HepG2 (cell line): ENCODE measurements around the gene JAZF1. TPM values are rescaled to one million over a fixed set of nuclear protein-coding genes. Genes with fewer than 3 reads are reported as not detected.

Experiments
- ATAC-seq: fragments of 200-7000 bp; cut with Tn5 transposase; 3 replicates; pipeline ENCODE4 v1.9.1; 2020; ENCODE audit warnings: mild to moderate bottlenecking, moderate library complexity
- BruUV-seq: library from RNA; stranded (reverse); fragments of 400-500 nt; replicated peaks from 2 replicates; lab custom pipeline; 2021; lab: Mats Ljungman, UMichigan
- CTCF ChIA-PET: fragments of 300-600 bp; formaldehyde crosslinking; extraction: SDS; loops from one replicate; lab custom pipeline; 2021; ENCODE audit warnings: low total read pairs, inconsistent platforms, low intra/inter-chr PET ratio; lab: Yijun Ruan, JAX
- POLR2A ChIA-PET: fragments of 350-600 bp; sonication (Branson Sonifier 250); formaldehyde crosslinking; loops from one replicate; lab custom pipeline; 2020; ENCODE audit warnings: antibody characterized with exemption, inconsistent platforms; lab: Yijun Ruan, JAX
- DNase-seq: peaks from one replicate; pipeline ENCODE4 v3.0.0-alpha.2; 2015; ENCODE audit warnings: low spot score
- FAIRE-seq: peaks from 3 replicates; lab custom pipeline; 2011; peaks lifted over from hg19 to GRCh38; lab: Jason Lieb, UNC
- H2AFZ ChIP-seq: one replicate; pipeline ENCODE4 v1.6.1; 2011; ENCODE audit warnings: low read length, inconsistent platforms
- H3K27ac ChIP-seq: fragments of 300-600 bp; 3 replicates; pipeline ENCODE4 v1.8.0; 2011; ENCODE audit warnings: mixed run types, mild to moderate bottlenecking, mixed read lengths, low read length, inconsistent platforms; ENCODE audit not compliant: insufficient read depth; ENCODE audit errors: extremely low read length
- H3K27me3 ChIP-seq, 2 experiments: fragments of 200-600 bp in 1 of 2; 2 replicates in 1 of 2; 3 replicates in 1 of 2; pipeline versions ENCODE4 v1.6.0 to v1.8.0; 2011; ENCODE audit warnings: low read length in 2 of 2, mild to moderate bottlenecking in 2 of 2, moderate library complexity in 2 of 2, inconsistent platforms in 1 of 2; ENCODE audit not compliant: insufficient read depth in 2 of 2, control insufficient read depth in 1 of 2
- H3K36me3 ChIP-seq, 2 experiments: fragments of 200-600 bp in 1 of 2; replicated peaks in 1 of 2; 2 replicates in 1 of 2; 3 replicates in 1 of 2; pipeline versions ENCODE4 v1.5.1 to v1.8.0; 2011; ENCODE audit warnings: low read length in 2 of 2, inconsistent platforms in 1 of 2; ENCODE audit not compliant: insufficient read depth in 2 of 2, control insufficient read depth in 1 of 2
- H3K4me1 ChIP-seq: 2 replicates; pipeline ENCODE4 v1.5.1; 2012; ENCODE audit warnings: low read length, inconsistent platforms; ENCODE audit not compliant: insufficient read depth
- H3K4me2 ChIP-seq: 2 replicates; pipeline ENCODE4 v1.6.0; 2011; ENCODE audit warnings: low read depth, low read length, inconsistent platforms
- H3K4me3 ChIP-seq, 3 experiments: fragments of 200-600 bp in 1 of 3; sonication (generic), shearing (Covaris generic) in 1 of 3; replicated peaks in 1 of 3; 2 replicates each; pipeline ENCODE4 v1.5.1; 2011 to 2016; ENCODE audit warnings: low read length in 3 of 3, inconsistent platforms in 2 of 3, low read depth in 2 of 3, mild to moderate bottlenecking in 2 of 3, control low read depth in 1 of 3, mixed read lengths in 1 of 3; ENCODE audit not compliant: insufficient read depth in 1 of 3
- H3K79me2 ChIP-seq: one replicate; pipeline ENCODE4 v1.6.1; 2011; ENCODE audit warnings: low read length, inconsistent platforms; ENCODE audit not compliant: insufficient read depth
- H3K9ac ChIP-seq: 2 replicates; pipeline ENCODE4 v1.6.0; 2011; ENCODE audit warnings: mild to moderate bottlenecking, low read depth, low read length, inconsistent platforms; ENCODE audit not compliant: insufficient read depth
- H3K9me3 ChIP-seq: 2 replicates; pipeline ENCODE4 v1.5.1; 2012; ENCODE audit warnings: mild to moderate bottlenecking, low read length
- H4K20me1 ChIP-seq: 2 replicates; pipeline ENCODE4 v1.6.0; 2011; ENCODE audit warnings: inconsistent platforms, mild to moderate bottlenecking, low read length, moderate library complexity; ENCODE audit not compliant: insufficient read depth
- CCAR2 ChIP-seq: fragments of 200-400 bp; formaldehyde crosslinking; optimal IDR thresholded peaks from 2 replicates; pipeline ENCODE3; 2018; ENCODE audit warnings: low read depth, mild to moderate bottlenecking, low read length, moderate library complexity
- DNMT1 ChIP-seq: sonication (generic); formaldehyde crosslinking; IDR thresholded peaks from 2 replicates; pipeline ENCODE4 v1.5.1; 2020; ENCODE audit warnings: mild to moderate bottlenecking, missing genetic modification reagents
- FOXK1 ChIP-seq: sonication (generic); formaldehyde crosslinking; IDR thresholded peaks from 2 replicates; pipeline ENCODE4 v1.4.0; 2020; ENCODE audit warnings: low read depth, missing genetic modification reagents, borderline replicate concordance
- HNRNPL ChIP-seq: fragments of 200-400 bp; formaldehyde crosslinking; IDR thresholded peaks from 2 replicates; pipeline ENCODE4 v1.6.1; 2017; ENCODE audit warnings: mild to moderate bottlenecking, low read depth, low read length
- JUN ChIP-seq: sonication (generic); formaldehyde crosslinking; IDR thresholded peaks from 2 replicates; pipeline ENCODE4 v1.4.0; 2020; ENCODE audit warnings: mild to moderate bottlenecking, missing genetic modification reagents
- MXI1 ChIP-seq: IDR thresholded peaks from 3 replicates; pipeline ENCODE4 v1.6.1; 2012; ENCODE audit warnings: low read depth, low read length, inconsistent platforms, borderline replicate concordance
- NBN ChIP-seq: fragments of 450-650 bp; conservative IDR thresholded peaks from 2 replicates; pipeline ENCODE4 v1.6.1; 2017
- NCOR1 ChIP-seq: fragments of 200-600 bp; sonication (generic); IDR thresholded peaks from 2 replicates; pipeline ENCODE4 v1.7.0; 2017; ENCODE audit warnings: antibody characterized with exemption, low read length, borderline replicate concordance
- SALL1 ChIP-seq: sonication (generic); formaldehyde crosslinking; IDR thresholded peaks from 2 replicates; pipeline ENCODE4 v1.8.0; 2022; ENCODE audit warnings: mild to moderate bottlenecking, missing genetic modification reagents
- TAF1 ChIP-seq: sonication (generic); formaldehyde crosslinking; IDR thresholded peaks from 2 replicates; pipeline ENCODE4 v1.4.0; 2020; ENCODE audit warnings: missing genetic modification reagents
- YEATS4 ChIP-seq: sonication (generic); formaldehyde crosslinking; IDR thresholded peaks from 2 replicates; pipeline ENCODE4 v1.4.0; 2020; ENCODE audit warnings: missing genetic modification reagents, borderline replicate concordance
- ZBTB49 ChIP-seq: sonication (generic); formaldehyde crosslinking; IDR thresholded peaks from 2 replicates; pipeline ENCODE4 v1.4.0; 2020; ENCODE audit warnings: missing genetic modification reagents, borderline replicate concordance
- ZNF225 ChIP-seq: sonication (generic); formaldehyde crosslinking; IDR thresholded peaks from 2 replicates; pipeline ENCODE4 v1.4.0; 2020; ENCODE audit warnings: mild to moderate bottlenecking, missing genetic modification reagents
- ZNF607 ChIP-seq: sonication (generic); formaldehyde crosslinking; IDR thresholded peaks from 2 replicates; pipeline ENCODE4 v1.5.1; 2020; ENCODE audit warnings: missing genetic modification reagents, mild to moderate bottlenecking, borderline replicate concordance
- ZNF766 ChIP-seq: sonication (generic); formaldehyde crosslinking; IDR thresholded peaks from 2 replicates; pipeline ENCODE4 v1.5.0; 2020; ENCODE audit warnings: missing genetic modification reagents, borderline replicate concordance
- ZNF770 ChIP-seq: sonication (generic); formaldehyde crosslinking; IDR thresholded peaks from 2 replicates; pipeline ENCODE4 v1.5.0; 2020; ENCODE audit warnings: mild to moderate bottlenecking, missing genetic modification reagents
- WGBS: methylation state at CpG from one replicate; pipeline ENCODE4 v1.1.6; 2017; ENCODE audit warnings: low lambda C conversion rate; 5-methylcytosine and 5-hydroxymethylcytosine counted together
- in situ Hi-C: cut with HindIII; loops from 2 replicates; pipeline ENCODE4 v1.10.0; 2017; ENCODE audit warnings: low pct_unique_long_range_greater_than_20kb; ENCODE audit not compliant: extremely low pct_ligation_motif_present
- intact Hi-C: fragments of 100-400 bp; cut with micrococcal nuclease; formaldehyde crosslinking; loops from one replicate; pipeline ENCODE4 v1.10.0; 2022; ENCODE audit not compliant: unreplicated experiment
- polyA plus RNA-seq, 8 experiments: library from polyadenylated mRNA; depleted of rRNA in 3 of 8; stranded (reverse) in 7 of 8; unstranded in 1 of 8; fragments of >200 nt; fragmentation: Illumina TruSeq in 4 of 8; extraction: Trizol in 4 of 8; gene quantifications; 2 replicates each; pipeline versions ENCODE4 v1.2.1 to v1.2.3, GENCODE V29; 2011 to 2016; ENCODE audit warnings: low read depth in 4 of 8, missing spikeins in 1 of 8, mixed read lengths in 1 of 8; ENCODE audit not compliant: insufficient read depth in 1 of 8
- total RNA-seq, 5 experiments: library from RNA; depleted of rRNA; stranded (reverse); fragments of >200 nt; fragmentation: Illumina TruSeq; extraction: Trizol; gene quantifications; 2 replicates each; pipeline ENCODE4 v1.2.3, GENCODE V29; 2016; ENCODE audit warnings: low read depth in 1 of 5
- TF ChIP-seq, protein P1 (sequence below): IDR thresholded peaks from 2 replicates; pipeline ENCODE4 v1.4.0; 2020; ENCODE audit warnings: mild to moderate bottlenecking, missing genetic modification reagents

The JAZF1 gene
- total and polyA plus RNA-seq, 2 of the 13 experiments (the other 11 are each of a cell fraction or from before 2014, with no cell fraction given): not detected

DNA sequence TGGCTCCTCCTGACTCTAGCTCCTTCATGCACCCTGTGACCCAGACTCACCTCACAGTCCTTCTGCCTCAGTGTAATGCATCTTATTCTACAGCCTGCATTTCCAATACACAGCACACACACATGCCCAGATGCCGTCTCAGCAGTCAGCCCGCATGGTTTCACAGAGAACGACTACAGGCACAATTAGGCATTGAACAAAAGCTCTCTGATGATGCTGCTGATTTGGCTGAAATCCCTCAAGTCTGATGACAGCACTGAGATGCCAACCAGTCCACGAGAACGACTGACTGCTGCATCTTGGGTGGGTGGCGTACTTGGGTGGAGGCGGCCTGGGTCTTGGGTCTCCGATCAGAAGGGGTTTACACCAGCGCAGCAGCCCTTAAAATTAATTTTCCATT is 240.3 kb downstream of the JAZF1 start (continued):
- TF ChIP-seq SALL1 (CRISPR knock-in tag) (no peak), ZBTB49 (CRISPR knock-in tag) (no peak)

DNA sequence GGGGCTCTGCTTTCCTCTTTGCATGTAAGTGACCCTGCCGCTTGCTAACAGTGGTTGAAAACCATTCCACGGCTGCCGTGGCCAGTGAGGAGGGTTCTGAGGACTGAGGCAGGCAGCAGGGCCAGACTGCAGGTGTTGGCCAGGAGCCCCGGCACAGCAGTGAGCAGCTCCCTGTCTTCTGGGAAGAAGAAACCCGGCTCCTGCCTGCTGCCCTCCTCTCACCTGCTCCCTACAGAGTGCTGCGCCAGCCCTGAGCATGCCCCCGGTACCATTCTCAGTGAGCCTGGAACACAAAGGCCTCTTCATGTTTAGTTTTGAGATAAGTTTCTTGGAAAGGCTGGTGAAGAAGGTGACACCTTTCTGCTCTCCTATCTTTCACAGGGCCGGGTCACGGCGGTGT is 240.7 kb downstream of the JAZF1 start:
- Histone ChIP-seq H4K20me1 (no peaks in the 10 kb centered on the region), H3K4me1 (no peaks in the 10 kb centered on the region), H3K4me2 (no peak overlapping the region), H3K36me3 (no peaks in the 10 kb centered on the region), H3K27me3 (peaks cover 2 to 23% of the 10 kb centered on the region in 2 experiments; a peak in 2 of 5 replicates), H3K4me3 (no peak overlapping the region), H3K9me3 (no peaks in the 10 kb centered on the region), H3K79me2 (no peaks in the 10 kb centered on the region), H2AFZ (no peak overlapping the region), H3K9ac (no peak overlapping the region), H3K27ac (no peak overlapping the region)
- CTCF ChIA-PET: no interaction called here
- in situ Hi-C loops: no loop called here
- no peak for FAIRE-seq
- intact Hi-C loops: no loop called here
- DNase-seq: no peak
- 31% methylated on average over 6 of the region's 10 CpGs for WGBS
- ATAC-seq: no peak
- no TSS peak for BruUV-seq
- POLR2A ChIA-PET: no interaction called here
- no peak for TF ChIP-seq CCAR2
- TF ChIP-seq FOXK1 (CRISPR knock-in tag): no peak
- TF ChIP-seq TAF1 (CRISPR knock-in tag): no peak
- TF ChIP-seq, protein P1, sequence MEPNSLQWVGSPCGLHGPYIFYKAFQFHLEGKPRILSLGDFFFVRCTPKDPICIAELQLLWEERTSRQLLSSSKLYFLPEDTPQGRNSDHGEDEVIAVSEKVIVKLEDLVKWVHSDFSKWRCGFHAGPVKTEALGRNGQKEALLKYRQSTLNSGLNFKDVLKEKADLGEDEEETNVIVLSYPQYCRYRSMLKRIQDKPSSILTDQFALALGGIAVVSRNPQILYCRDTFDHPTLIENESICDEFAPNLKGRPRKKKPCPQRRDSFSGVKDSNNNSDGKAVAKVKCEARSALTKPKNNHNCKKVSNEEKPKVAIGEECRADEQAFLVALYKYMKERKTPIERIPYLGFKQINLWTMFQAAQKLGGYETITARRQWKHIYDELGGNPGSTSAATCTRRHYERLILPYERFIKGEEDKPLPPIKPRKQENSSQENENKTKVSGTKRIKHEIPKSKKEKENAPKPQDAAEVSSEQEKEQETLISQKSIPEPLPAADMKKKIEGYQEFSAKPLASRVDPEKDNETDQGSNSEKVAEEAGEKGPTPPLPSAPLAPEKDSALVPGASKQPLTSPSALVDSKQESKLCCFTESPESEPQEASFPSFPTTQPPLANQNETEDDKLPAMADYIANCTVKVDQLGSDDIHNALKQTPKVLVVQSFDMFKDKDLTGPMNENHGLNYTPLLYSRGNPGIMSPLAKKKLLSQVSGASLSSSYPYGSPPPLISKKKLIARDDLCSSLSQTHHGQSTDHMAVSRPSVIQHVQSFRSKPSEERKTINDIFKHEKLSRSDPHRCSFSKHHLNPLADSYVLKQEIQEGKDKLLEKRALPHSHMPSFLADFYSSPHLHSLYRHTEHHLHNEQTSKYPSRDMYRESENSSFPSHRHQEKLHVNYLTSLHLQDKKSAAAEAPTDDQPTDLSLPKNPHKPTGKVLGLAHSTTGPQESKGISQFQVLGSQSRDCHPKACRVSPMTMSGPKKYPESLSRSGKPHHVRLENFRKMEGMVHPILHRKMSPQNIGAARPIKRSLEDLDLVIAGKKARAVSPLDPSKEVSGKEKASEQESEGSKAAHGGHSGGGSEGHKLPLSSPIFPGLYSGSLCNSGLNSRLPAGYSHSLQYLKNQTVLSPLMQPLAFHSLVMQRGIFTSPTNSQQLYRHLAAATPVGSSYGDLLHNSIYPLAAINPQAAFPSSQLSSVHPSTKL (CRISPR knock-in tag): no peak
- no peak for TF ChIP-seq ZNF607 (CRISPR knock-in tag)
- TF ChIP-seq NBN: no peak
- TF ChIP-seq HNRNPL: no peak
- no peak for TF ChIP-seq JUN (CRISPR knock-in tag)
- no peak for TF ChIP-seq YEATS4
- TF ChIP-seq DNMT1 (CRISPR knock-in tag): no peak
- TF ChIP-seq NCOR1: no peak
- no peak for TF ChIP-seq ZNF225 (CRISPR knock-in tag)
- no peak for TF ChIP-seq MXI1
- TF ChIP-seq ZNF766: no peak
- no peak for TF ChIP-seq ZNF770 (CRISPR knock-in tag)
